Calu3 (cell line): ENCODE data around the gene PLPP6. TPM values are rescaled to one million over a fixed set of nuclear protein-coding genes. Genes with fewer than 3 reads are reported as not detected.

Source experiments
- BruUV-seq: library from RNA; stranded (reverse); fragments of 400-500 nt; replicated peaks from 2 replicates; lab custom pipeline; 2021; lab: Mats Ljungman, UMichigan
- CTCF ChIA-PET: fragments of 300-600 bp; sonication (Branson Sonifier 250); formaldehyde crosslinking; loops from one replicate; lab custom pipeline; 2022; ENCODE audit warnings: antibody characterized with exemption; lab: Charles Lee
- DNase-seq: peaks from one replicate; pipeline ENCODE4 v3.0.0; 2022
- H3K27ac Mint-ChIP-seq: one replicate; pipeline ENCODE4 v1.8.0; 2022; ENCODE audit warnings: mixed read lengths; ENCODE audit not compliant: unreplicated experiment
- H3K27me3 Mint-ChIP-seq: one replicate; pipeline ENCODE4 v1.8.0; 2022; ENCODE audit warnings: mixed read lengths; ENCODE audit not compliant: unreplicated experiment
- H3K36me3 Mint-ChIP-seq: one replicate; pipeline ENCODE4 v1.8.0; 2022; ENCODE audit warnings: mild to moderate bottlenecking, moderate library complexity, mixed read lengths; ENCODE audit not compliant: insufficient read depth, unreplicated experiment
- H3K4me1 Mint-ChIP-seq: one replicate; pipeline ENCODE4 v1.8.0; 2022; ENCODE audit warnings: mild to moderate bottlenecking, low read depth, mixed read lengths; ENCODE audit not compliant: unreplicated experiment
- H3K4me3 Mint-ChIP-seq: one replicate; pipeline ENCODE4 v1.8.0; 2022; ENCODE audit warnings: mild to moderate bottlenecking, low read depth, moderate library complexity, mixed read lengths; ENCODE audit not compliant: unreplicated experiment
- H3K9me3 Mint-ChIP-seq: one replicate; pipeline ENCODE4 v1.8.0; 2022; ENCODE audit warnings: low read depth, mixed read lengths; ENCODE audit not compliant: unreplicated experiment
- CTCF ChIP-seq: fragments of 200-600 bp; IDR thresholded peaks from one replicate; pipeline ENCODE4 v1.8.0; 2022; ENCODE audit warnings: antibody characterized with exemption; ENCODE audit not compliant: unreplicated experiment
- intact Hi-C: fragments of 100-400 bp; cut with micrococcal nuclease; formaldehyde crosslinking; loops from one replicate; pipeline ENCODE4 v1.10.0; 2022; ENCODE audit not compliant: unreplicated experiment
- total RNA-seq: library from RNA; stranded (reverse); gene quantifications from 2 replicates; pipeline ENCODE4 v1.2.3, GENCODE V29; 2022

Gene PLPP6
- total RNA-seq, 1 experiment from 2014 or later, result 10.3 TPM

- TF ChIP-seq CTCF, result no peak
- no peaks in the 10 kb centered on the region for H3K9me3 Mint-ChIP-seq
- H3K4me3 Mint-ChIP-seq, result no peak overlapping the region
- DNase-seq, result no peak
- CTCF ChIA-PET, result no interaction called here
- H3K27ac Mint-ChIP-seq, result no peak overlapping the region
- no peaks in the 10 kb centered on the region for H3K4me1 Mint-ChIP-seq
- no TSS peak for BruUV-seq
- H3K27me3 Mint-ChIP-seq, result no peaks in the 10 kb centered on the region
- intact Hi-C loops, result no loop called here
- no peaks in the 10 kb centered on the region for H3K36me3 Mint-ChIP-seq
These were observed 40.1 kb upstream of the PLPP6 start for GRCh38 chr9:4622016-4622415.

GRCh38 chr9:4630836-4631235 lies 31.3 kb upstream of the PLPP6 start:
- Mint-ChIP-seq H3K4me1 (no peaks in the 10 kb centered on the region), H3K36me3 (no peaks in the 10 kb centered on the region), H3K27me3 (no peaks in the 10 kb centered on the region), H3K9me3 (no peaks in the 10 kb centered on the region), H3K27ac (no peak overlapping the region), H3K4me3 (no peak overlapping the region)
- CTCF ChIA-PET, result no interaction called here
- BruUV-seq, result no TSS peak
- TF ChIP-seq CTCF, result no peak
- intact Hi-C loops, result no loop called here
- no peak for DNase-seq

DNA sequence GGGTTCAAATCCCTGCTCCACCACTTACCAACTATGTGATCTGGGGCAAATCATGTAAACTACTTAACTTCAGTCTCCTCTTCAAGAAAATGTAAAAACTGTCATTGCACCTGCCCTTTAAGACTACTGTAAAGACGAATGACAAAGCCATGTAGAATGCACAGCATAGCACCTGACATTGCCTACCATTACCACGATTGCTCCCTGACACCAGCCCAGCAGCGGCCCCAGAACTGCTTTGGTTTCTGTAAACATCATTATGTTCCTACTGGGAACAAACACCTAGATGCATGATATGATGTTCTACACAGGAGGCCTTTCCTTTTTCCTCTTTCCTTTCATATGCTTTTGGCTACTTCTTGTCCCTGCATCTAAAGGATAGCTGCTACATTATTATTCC lies 23.1 kb upstream of the PLPP6 start:
- H3K4me1 Mint-ChIP-seq, result no peaks in the 10 kb centered on the region
- no peak for TF ChIP-seq CTCF
- no peaks in the 10 kb centered on the region for H3K36me3 Mint-ChIP-seq
- DNase-seq, result no peak
- no peak overlapping the region for H3K4me3 Mint-ChIP-seq
- BruUV-seq, result no TSS peak
- H3K27me3 Mint-ChIP-seq, result no peaks in the 10 kb centered on the region
- intact Hi-C loops, result no loop called here
- CTCF ChIA-PET, result no interaction called here
- H3K9me3 Mint-ChIP-seq, result no peaks in the 10 kb centered on the region
- no peak overlapping the region for H3K27ac Mint-ChIP-seq

DNA sequence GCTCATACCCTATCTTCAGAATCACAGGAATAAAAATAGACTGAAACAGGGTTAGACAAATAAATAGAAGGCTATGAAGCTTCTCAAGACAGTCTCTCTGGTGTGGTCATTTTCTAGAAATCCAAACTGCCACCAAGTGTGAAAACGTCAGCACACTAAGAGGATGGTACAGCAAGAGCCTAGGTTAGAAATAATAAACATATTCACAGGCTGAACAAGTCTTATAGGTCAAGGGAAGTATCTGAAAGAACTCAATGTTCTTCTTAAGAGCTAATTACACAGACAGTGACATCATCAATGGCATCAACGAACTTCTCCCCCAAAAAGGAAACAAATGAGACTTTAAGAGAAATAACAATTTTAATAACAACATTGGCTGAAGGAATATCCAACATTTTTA lies 22.7 kb upstream of the PLPP6 start:
- no TSS peak for BruUV-seq
- CTCF ChIA-PET, result interaction anchor here (1.3 kb wide), 1 partner anchor 256 kb away, joined by 6 read pairs; no protein-coding TSS in a partner anchor

More for the DNA sequence above, 22.7 kb upstream of the PLPP6 start:
- H3K4me3 Mint-ChIP-seq, result no peak overlapping the region
- intact Hi-C loops, result no loop called here
- no peak overlapping the region for H3K27ac Mint-ChIP-seq
- no peaks in the 10 kb centered on the region for H3K27me3 Mint-ChIP-seq
- no peak for DNase-seq
- no peaks in the 10 kb centered on the region for H3K36me3 Mint-ChIP-seq
- no peak for TF ChIP-seq CTCF
- H3K4me1 Mint-ChIP-seq, result no peaks in the 10 kb centered on the region
- no peaks in the 10 kb centered on the region for H3K9me3 Mint-ChIP-seq
